HK-2 (cell line): ENCODE measurements around the gene AFMID.
"Not testable (repeated sequence)": the region's sequence is repeated elsewhere in the genome, so short reads cannot be mapped to it uniquely, and the experiment has no call there.

Experiments
- DNase-seq: peaks from one replicate; pipeline ENCODE4 v3.0.0-alpha.2; 2018; ENCODE audit not compliant: unreplicated experiment

AFMID gene

DNA sequence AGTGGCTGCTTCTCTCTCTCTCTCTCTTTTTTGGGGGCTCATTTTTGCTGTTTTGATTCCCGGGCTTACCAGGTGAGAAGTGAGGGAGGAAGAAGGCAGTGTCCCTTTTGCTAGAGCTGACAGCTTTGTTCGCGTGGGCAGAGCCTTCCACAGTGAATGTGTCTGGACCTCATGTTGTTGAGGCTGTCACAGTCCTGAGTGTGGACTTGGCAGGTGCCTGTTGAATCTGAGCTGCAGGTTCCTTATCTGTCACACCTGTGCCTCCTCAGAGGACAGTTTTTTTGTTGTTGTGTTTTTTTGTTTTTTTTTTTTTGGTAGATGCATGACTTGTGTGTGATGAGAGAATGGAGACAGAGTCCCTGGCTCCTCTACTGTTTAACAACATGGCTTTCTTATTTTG lies 36.6 kb downstream of the AFMID start:
- no peak for DNase-seq

GRCh38 chr17:78224231-78225087 lies 37.3 kb downstream of the AFMID start:
- no peak for DNase-seq

DNA sequence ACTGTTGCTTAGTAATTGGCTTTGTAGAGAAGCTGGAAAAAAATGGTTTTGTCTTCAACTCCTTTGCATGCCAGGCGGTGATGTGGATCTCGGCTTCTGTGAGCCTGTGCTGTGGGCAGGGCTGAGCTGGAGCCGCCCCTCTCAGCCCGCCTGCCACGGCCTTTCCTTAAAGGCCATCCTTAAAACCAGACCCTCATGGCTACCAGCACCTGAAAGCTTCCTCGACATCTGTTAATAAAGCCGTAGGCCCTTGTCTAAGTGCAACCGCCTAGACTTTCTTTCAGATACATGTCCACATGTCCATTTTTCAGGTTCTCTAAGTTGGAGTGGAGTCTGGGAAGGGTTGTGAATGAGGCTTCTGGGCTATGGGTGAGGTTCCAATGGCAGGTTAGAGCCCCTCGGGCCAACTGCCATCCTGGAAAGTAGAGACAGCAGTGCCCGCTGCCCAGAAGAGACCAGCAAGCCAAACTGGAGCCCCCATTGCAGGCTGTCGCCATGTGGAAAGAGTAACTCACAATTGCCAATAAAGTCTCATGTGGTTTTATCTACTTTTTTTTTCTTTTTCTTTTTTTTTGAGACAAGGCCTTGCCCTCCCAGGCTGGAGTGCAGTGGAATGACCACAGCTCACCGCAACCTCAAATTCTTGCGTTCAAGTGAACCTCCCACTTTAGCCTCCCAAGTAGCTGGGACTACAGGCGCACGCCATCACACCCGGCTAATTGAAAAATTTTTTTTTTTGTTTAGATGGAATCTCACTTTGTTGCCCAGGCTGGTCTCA lies 38.1 kb downstream of the AFMID start:
- DNase-seq, result no peak

DNA sequence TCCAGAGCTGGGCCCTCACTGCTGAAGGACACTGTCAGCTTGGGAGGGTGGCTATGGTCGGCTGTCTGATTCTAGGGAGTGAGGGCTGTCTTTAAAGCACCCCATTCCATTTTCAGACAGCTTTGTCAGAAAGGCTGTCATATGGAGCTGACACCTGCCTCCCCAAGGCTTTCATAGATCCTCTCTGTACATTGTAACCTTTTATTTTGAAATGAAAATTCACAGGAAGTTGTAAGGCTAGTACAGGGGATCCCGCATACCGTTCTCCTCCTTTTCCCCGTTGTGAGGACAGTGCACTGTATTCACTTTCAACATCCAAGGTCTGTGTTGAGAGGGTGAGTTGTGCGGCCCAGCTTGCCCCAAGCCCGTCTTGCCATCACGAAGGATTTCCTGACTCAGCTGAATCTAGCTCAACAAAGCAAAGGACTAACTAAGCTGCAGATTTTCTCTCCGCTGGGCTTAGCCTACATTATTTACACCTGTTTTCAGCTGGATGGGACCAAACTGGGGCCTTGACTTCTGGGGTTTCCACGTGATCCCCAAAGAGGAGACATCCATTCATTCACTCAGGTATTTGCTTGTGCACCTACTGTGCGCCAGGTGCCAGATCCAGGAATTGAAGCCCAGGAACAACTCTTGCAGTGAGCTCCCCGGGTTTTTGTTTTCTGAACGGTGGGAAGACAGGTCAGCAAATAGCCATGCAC lies 39.0 kb downstream of the AFMID start:
- no peak for DNase-seq

GRCh38 chr17:78226759-78227454 lies 39.7 kb downstream of the AFMID start:
- DNase-seq, result no peak

GRCh38 chr17:78227455-78227916 lies 40.3 kb downstream of the AFMID start:
- DNase-seq, result no peak

DNA sequence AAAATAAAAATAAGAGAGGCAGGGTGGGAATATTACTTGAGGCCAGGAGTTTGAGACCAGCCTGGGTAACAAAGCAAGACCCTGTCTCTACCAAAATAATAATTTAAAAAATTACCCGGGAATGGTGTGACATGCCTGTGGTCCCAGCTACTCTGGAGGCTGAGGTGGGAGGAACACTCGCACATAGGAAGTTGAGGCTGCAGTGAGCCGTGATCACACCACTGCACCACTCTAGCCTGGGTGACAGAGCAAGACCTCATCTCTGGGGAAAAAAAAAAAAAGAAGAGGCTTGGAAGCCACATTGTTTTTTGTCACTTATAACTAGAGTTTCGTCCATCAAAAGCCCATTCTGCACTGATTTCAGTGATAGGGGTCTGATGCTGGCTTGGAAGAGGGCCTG lies 41.0 kb downstream of the AFMID start:
- DNase-seq, result no peak

GRCh38 chr17:78230252-78230962 lies 43.2 kb downstream of the AFMID start:
- no peak for DNase-seq

GRCh38 chr17:78230996-78231935 lies 44.1 kb downstream of the AFMID start, which contains the start of gene TMEM235:
Gene TMEM235 (plus strand): TSS chr17:78231631. CDS start chr17:78232024, 393 bp downstream.
- no peak for DNase-seq

GRCh38 chr17:78231991-78232858 lies 45.1 kb downstream of the AFMID start:
- no peak for DNase-seq

- no peak for DNase-seq
Measured at GRCh38 chr17:78232859-78233173, 45.7 kb downstream of the AFMID start.

- no peak for DNase-seq
Measured at GRCh38 chr17:78233678-78234077, 46.5 kb downstream of the AFMID start.

DNA sequence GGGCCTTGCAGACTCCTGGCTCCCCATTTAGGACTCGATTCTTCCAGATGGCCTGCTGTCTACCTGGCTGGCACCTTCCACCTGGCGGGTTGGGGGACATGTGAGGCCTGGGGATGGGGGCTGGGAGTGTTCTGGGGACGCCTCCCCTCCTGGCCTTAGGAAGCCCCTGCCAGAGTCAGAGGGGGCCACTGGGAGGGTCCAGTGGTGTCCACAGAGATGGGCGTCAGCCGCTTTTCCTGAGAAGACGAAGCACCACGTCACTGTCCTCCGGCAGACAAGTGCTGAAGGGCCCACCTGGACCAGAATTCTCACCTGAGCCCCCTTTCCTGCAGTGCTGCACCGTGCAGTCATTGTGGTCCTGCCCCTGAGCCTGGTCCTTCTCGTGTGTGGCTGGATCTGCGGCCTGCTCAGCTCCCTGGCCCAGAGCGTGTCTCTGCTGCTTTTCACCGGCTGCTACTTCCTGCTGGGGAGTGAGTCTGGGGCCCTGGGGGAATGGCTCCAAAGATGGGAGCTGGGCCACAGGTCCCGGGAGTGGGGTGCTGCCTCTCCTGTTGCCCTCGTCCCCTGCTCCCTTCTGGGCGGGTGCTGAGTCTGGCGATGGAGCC lies 47.2 kb downstream of the AFMID start:
- no peak for DNase-seq

- not testable (repeated sequence) for DNase-seq
Measured at GRCh38 chr17:78235022-78235421, 47.9 kb downstream of the AFMID start.

- no peak for DNase-seq
Measured at GRCh38 chr17:78235885-78236284, 48.7 kb downstream of the AFMID start.

- no peak for DNase-seq
Measured at GRCh38 chr17:78236362-78237127, 49.4 kb downstream of the AFMID start.

- DNase-seq, result no peak
Measured at GRCh38 chr17:78237401-78238012, 50.3 kb downstream of the AFMID start.
